AG04449 (cell line): Measurements from ENCODE around the gene FPGS.

Experiments used
- CTCF ChIA-PET: fragments of 350-600 bp; formaldehyde crosslinking; extraction: SDS; loops from one replicate; lab custom pipeline; 2021; ENCODE audit warnings: antibody characterized with exemption; lab: Yijun Ruan, JAX
- POLR2A ChIA-PET: fragments of 400-600, 350-600 bp; formaldehyde crosslinking; extraction: SDS; loops from one replicate; lab custom pipeline; 2020; ENCODE audit warnings: antibody characterized with exemption, inconsistent platforms; lab: Yijun Ruan, JAX
- DNase-seq: peaks from one replicate; pipeline ENCODE4 v3.0.0-alpha.2; 2010; ENCODE audit warnings: low read depth, low spot score
- H3K4me3 ChIP-seq: 2 replicates; pipeline ENCODE4 v1.5.1; 2011; ENCODE audit warnings: low read depth, mild to moderate bottlenecking, control low read depth, low read length
- CTCF ChIP-seq: IDR thresholded peaks from one replicate; pipeline ENCODE4 v1.5.1; 2011; ENCODE audit warnings: mild to moderate bottlenecking, moderate library complexity, low read length, control low read depth, inconsistent platforms; ENCODE audit not compliant: insufficient read depth; ENCODE audit errors: missing control alignments

The FPGS gene

GRCh38 chr9:127783111-127784008 lies 19.3 kb upstream of the FPGS start:
- no peak for DNase-seq
- TF ChIP-seq CTCF = no peak
- ChIA-PET CTCF (interaction anchor here (1.1 to 10.9 kb wide), 15 partner anchors 11 to 204 kb away, joined by 3 to 93 read pairs (median 5); partner anchors contain the start of gene TOR2A), POLR2A (no interaction called here)
- H3K4me3 ChIP-seq = no peak overlapping the region

- ChIA-PET CTCF (interaction anchor here (0.5 to 10.9 kb wide), 35 partner anchors 12 to 281 kb away, joined by 3 to 93 read pairs (median 4); partner anchors contain the start of genes FPGS, PTRH1, ST6GALNAC4 and STXBP1), POLR2A (interaction anchor here (0.6 to 1.3 kb wide), 8 partner anchors 14 to 334 kb away, joined by 3 to 9 read pairs (median 3); partner anchors contain the start of gene LRSAM1)
- peak; percentile 87 for TF ChIP-seq CTCF
- H3K4me3 ChIP-seq = peak overlapping the region; percentile 88
- DNase-seq = no peak
Observed at GRCh38 chr9:127785023-127785932, 17.4 kb upstream of the FPGS start.

GRCh38 chr9:127785933-127786772 lies 16.5 kb upstream of the FPGS start, which contains the start of gene CDK9:
TSS of gene CDK9 (plus strand) at chr9:127786034. CDS start at chr9:127786149, 115 bp downstream.
- ChIA-PET CTCF (interaction anchor here (0.7 to 10.9 kb wide), 20 partner anchors 11 to 282 kb away, joined by 3 to 93 read pairs (median 9); partner anchors contain the start of genes FPGS, ST6GALNAC4, STXBP1 and TOR2A), POLR2A (interaction anchor here (0.6 to 1.3 kb wide), 8 partner anchors 15 to 335 kb away, joined by 3 to 9 read pairs (median 3); partner anchors contain the start of gene LRSAM1)
- no peak for DNase-seq
- peak within 1 kb of the TSS; percentile 88 for H3K4me3 ChIP-seq
- peak; percentile 2 for TF ChIP-seq CTCF

GRCh38 chr9:127786773-127787104 lies 15.9 kb upstream of the FPGS start:
- peak overlapping the region; percentile 88 for H3K4me3 ChIP-seq
- POLR2A ChIA-PET = interaction anchor here (0.6 kb wide), 1 partner anchor 46 kb away, joined by 3 read pairs; no protein-coding TSS in a partner anchor
- peak; percentile 31 for TF ChIP-seq CTCF
- CTCF ChIA-PET = interaction anchor here (0.7 to 10.9 kb wide), 11 partner anchors 10 to 200 kb away, joined by 3 to 76 read pairs (median 8); partner anchors contain the start of genes FPGS, ST6GALNAC4 and TOR2A
- no peak for DNase-seq

GRCh38 chr9:127788337-127789011 lies 14.2 kb upstream of the FPGS start:
- ChIA-PET CTCF (interaction anchor here (1.3 to 10.9 kb wide), 8 partner anchors 8 to 133 kb away, joined by 3 to 76 read pairs (median 12); partner anchors contain the start of genes ST6GALNAC4 and TOR2A), POLR2A (no interaction called here)
- no peak for DNase-seq
- no peak overlapping the region for H3K4me3 ChIP-seq
- no peak for TF ChIP-seq CTCF
